Ovary (tissue), 9 donors: Measurements from ENCODE around the gene IRAK4. TPM values are rescaled to one million over a fixed set of nuclear protein-coding genes. Genes with fewer than 3 reads are reported as not detected.

Experiments
- DNase-seq, 5 donors: peaks; one replicate each; pipeline ENCODE4 v3.0.0-alpha.2; 2019 to 2020
- H3K27ac ChIP-seq, 2 donors: fragments of 200-600 bp; one replicate each; pipeline versions ENCODE4 v1.5.1 to v1.8.0; 2019 to 2022
- H3K27me3 ChIP-seq: fragments of 200-600 bp; one replicate; pipeline ENCODE4 v1.8.0; 2022
- H3K36me3 ChIP-seq: fragments of 200-600 bp; sonication (generic); one replicate; pipeline ENCODE4 v1.5.1; 2019
- H3K4me1 ChIP-seq: one replicate; pipeline ENCODE4 v1.8.1; 2013; ENCODE audit warnings: mild to moderate bottlenecking, moderate library complexity; ENCODE audit not compliant: insufficient read depth
- H3K4me3 ChIP-seq: fragments of 200-600 bp; sonication (generic); one replicate; pipeline ENCODE4 v1.5.1; 2017
- H3K9me3 ChIP-seq, 2 donors: fragments of 200-600 bp in 1 of 2; sonication (generic) in 1 of 2; one replicate each; pipeline versions ENCODE4 v1.5.1 to v1.8.1; 2013 to 2019; ENCODE audit warnings: mild to moderate bottlenecking in 1 of 2, moderate library complexity in 1 of 2
- CTCF ChIP-seq, 3 donors: fragments of 450-650 bp in 2 of 3; fragments of 200-600 bp in 1 of 3; IDR thresholded peaks; one replicate each; pipeline versions ENCODE4 v1.5.1 to v1.8.0; 2016 to 2022; ENCODE audit warnings: antibody characterized with exemption in 3 of 3, mild to moderate bottlenecking in 1 of 3
- EP300 ChIP-seq: sonication (generic); formaldehyde crosslinking; IDR thresholded peaks from one replicate; pipeline ENCODE4 v1.6.1; 2017; ENCODE audit warnings: antibody characterized with exemption
- POLR2A ChIP-seq: fragments of 450-650 bp; IDR thresholded peaks from one replicate; pipeline ENCODE4 v1.6.1; 2017; ENCODE audit warnings: antibody characterized with exemption, mild to moderate bottlenecking, moderate library complexity
- WGBS, 3 donors: extraction: QIAGEN DNeasy Blood & Tissue Kit in 1 of 3; methylation state at CpG; one replicate each; pipeline versions ENCODE4 v1.1.5 to v1.1.7; 2013 to 2017; 5-methylcytosine and 5-hydroxymethylcytosine counted together
- intact Hi-C, 4 donors: fragments of 100-400 bp; cut with DNase I; formaldehyde crosslinking; loops; one replicate each; pipeline versions ENCODE4 v1.11.0 to v1.15.1; 2022 to 2023
- polyA plus RNA-seq, 2 donors: library from polyadenylated mRNA; stranded (reverse); fragments of 200-250 nt in 1 of 2; fragments of 350-450 nt in 1 of 2; fragmentation: Illumina TruSeq in 1 of 2; extraction: RNeasy Lipid Tissue Mini Kit (QIAGEN cat#74804) in 1 of 2; gene quantifications; one replicate each; pipeline ENCODE4 v1.2.3, GENCODE V29; 2013 to 2014
- total RNA-seq, 7 donors: library from RNA; depleted of rRNA in 2 of 7; stranded (reverse); fragments of >200 nt in 2 of 7; fragmentation: NEBNext Ultra II Directional in 3 of 7; extraction: Animal tissue kit (Norgen Biotek cat#: 25700) in 3 of 7; gene quantifications; one replicate each; pipeline versions ENCODE4 v1.1.0 to v1.2.4, GENCODE V29; 2016 to 2023
- donor health status: DM: no; HTN: no; CAD: no; lungs with moderate emphysema.
- donor health status: DM: no; HTN: no; CAD: no.
- donor health status: Bipolar disorder and iron deficiency.
- donor health status: DM: yes; HTN: yes; CAD: no.
- donor health status: DM: no; HTN: no; CAD: no.
- donor health status: DM: yes; HTN: yes; CAD: no.

Gene IRAK4
- total and polyA plus RNA-seq, 9 donors = 7.8 to 18.5 (median 12.9) TPM

GRCh38 chr12:43816168-43816567, 57.4 kb downstream of the IRAK4 start:
- 75 to 78% (median 75%) methylated on average over 3 of the region's 3 CpGs for WGBS, 3 donors
- Histone ChIP-seq H3K27me3 (no peaks in the 10 kb centered on the region), H3K36me3 (no peaks in the 10 kb centered on the region), H3K4me3 (no peak overlapping the region), H3K9me3 (no peaks in the 10 kb centered on the region), H3K27ac (no peak overlapping the region), H3K4me1 (no peaks in the 10 kb centered on the region)
- no peak for TF ChIP-seq CTCF (IDR thresholded peaks at IDR 0.05)
- TF ChIP-seq EP300 = no peak
- TF ChIP-seq POLR2A = no peak
- intact Hi-C loops = no loop called here
- no peak for DNase-seq

GRCh38 chr12:43824207-43824775, 65.5 kb downstream of the IRAK4 start:
- DNase-seq = no peak
- Histone ChIP-seq H3K27ac (no peak overlapping the region), H3K36me3 (no peaks in the 10 kb centered on the region), H3K27me3 (no peaks in the 10 kb centered on the region), H3K4me3 (no peak overlapping the region), H3K9me3 (no peaks in the 10 kb centered on the region), H3K4me1 (no peaks in the 10 kb centered on the region)
- WGBS, 3 donors = 86 to 87% (median 87%) methylated on average over 8 of the region's 8 CpGs
- intact Hi-C loops = no loop called here
- TF ChIP-seq EP300 (no peak), POLR2A (no peak), CTCF (IDR thresholded peaks at IDR 0.05) (no peak)

GRCh38 chr12:43826681-43827080, 67.9 kb downstream of the IRAK4 start:
- WGBS, 3 donors = 88 to 92% (median 89%) methylated on average over 3 of the region's 3 CpGs
- Histone ChIP-seq H3K4me3 (no peak overlapping the region), H3K36me3 (no peaks in the 10 kb centered on the region), H3K4me1 (no peaks in the 10 kb centered on the region), H3K27ac (no peak overlapping the region), H3K9me3 (no peaks in the 10 kb centered on the region), H3K27me3 (no peaks in the 10 kb centered on the region)
- intact Hi-C loops = no loop called here
- no peak for DNase-seq
- TF ChIP-seq CTCF (IDR thresholded peaks at IDR 0.05) (no peak), POLR2A (no peak), EP300 (no peak)

- no peak overlapping the region for H3K27ac ChIP-seq
- no peaks in the 10 kb centered on the region for H3K4me1 ChIP-seq
- WGBS, 3 donors = 82 to 89% (median 82%) methylated on average over 1 of the region's 1 CpG
- H3K4me3 ChIP-seq = no peak overlapping the region
- DNase-seq = no peak
- no peaks in the 10 kb centered on the region for H3K27me3 ChIP-seq
- no peaks in the 10 kb centered on the region for H3K36me3 ChIP-seq
- H3K9me3 ChIP-seq = no peaks in the 10 kb centered on the region
- intact Hi-C loops = no loop called here
- TF ChIP-seq EP300 (no peak), CTCF (IDR thresholded peaks at IDR 0.05) (no peak), POLR2A (no peak)
Observed at GRCh38 chr12:43827093-43827492, 68.3 kb downstream of the IRAK4 start.
